Suprapubic skin (tissue), 4 donors: ENCODE results near the gene TCEAL5. TPM values are rescaled to one million over a fixed set of nuclear protein-coding genes. Genes with fewer than 3 reads are reported as not detected.
"Not testable (repeated sequence)": the region's sequence is repeated elsewhere in the genome, so short reads cannot be mapped to it uniquely, and the experiment has no call there.

ENCODE experiments used
- DNase-seq, 2 donors: peaks; one replicate each; pipeline ENCODE4 v3.0.0-alpha.2; 2019; ENCODE audit warnings: low spot score in 2 of 2
- H3K27ac ChIP-seq: fragments of 200-600 bp; sonication (generic); one replicate; pipeline ENCODE4 v1.5.1; 2019
- H3K27me3 ChIP-seq: fragments of 200-600 bp; sonication (generic); one replicate; pipeline ENCODE4 v1.5.1; 2019
- H3K36me3 ChIP-seq: fragments of 200-600 bp; sonication (generic); one replicate; pipeline ENCODE4 v1.5.1; 2019
- H3K4me1 ChIP-seq: fragments of 200-600 bp; sonication (generic); one replicate; pipeline ENCODE4 v1.5.1; 2019
- H3K4me3 ChIP-seq: fragments of 200-600 bp; sonication (generic); one replicate; pipeline ENCODE4 v1.5.1; 2019; ENCODE audit warnings: mild to moderate bottlenecking
- H3K9me3 ChIP-seq: fragments of 200-600 bp; sonication (generic); one replicate; pipeline ENCODE4 v1.5.1; 2019
- CTCF ChIP-seq, 2 donors: fragments of 200-600 bp in 1 of 2; fragments of 450-650 bp in 1 of 2; sonication (generic) in 1 of 2; IDR thresholded peaks; one replicate each; pipeline ENCODE4 v1.5.1; 2016 to 2019; ENCODE audit warnings: antibody characterized with exemption in 2 of 2, mild to moderate bottlenecking in 1 of 2, moderate library complexity in 1 of 2
- EP300 ChIP-seq: sonication (generic); formaldehyde crosslinking; IDR thresholded peaks from one replicate; pipeline ENCODE4 v1.6.1; 2017; ENCODE audit warnings: antibody characterized with exemption
- POLR2A ChIP-seq, 2 donors: fragments of 450-650 bp; IDR thresholded peaks; one replicate each; pipeline ENCODE4 v1.6.1; 2017; ENCODE audit warnings: antibody characterized with exemption in 2 of 2, mild to moderate bottlenecking in 2 of 2, moderate library complexity in 2 of 2
- POLR2AphosphoS5 ChIP-seq, 3 donors: sonication (generic); formaldehyde crosslinking; IDR thresholded peaks; one replicate each; pipeline ENCODE4 v1.6.1; 2017; ENCODE audit warnings: antibody characterized with exemption in 3 of 3
- WGBS: methylation state at CpG from one replicate; pipeline ENCODE4 v1.1.5; 2018; 5-methylcytosine and 5-hydroxymethylcytosine counted together
- total RNA-seq, 4 donors: library from RNA; depleted of rRNA; stranded (reverse); fragments of >200 nt; gene quantifications; one replicate each; pipeline ENCODE4 v1.1.0, GENCODE V29; 2016

Gene TCEAL5
- total RNA-seq, 4 donors from 2014 or later = not detected

GRCh38 chrX:103233263-103233662 is 43.3 kb downstream of the TCEAL5 start:
- TF ChIP-seq POLR2A (IDR thresholded peaks at IDR 0.05) = no peak
- no peak for TF ChIP-seq POLR2AphosphoS5 (IDR thresholded peaks at IDR 0.05)
- TF ChIP-seq EP300 = no peak
- TF ChIP-seq CTCF (IDR thresholded peaks at IDR 0.05) = no peak
- Histone ChIP-seq H3K36me3 (no peaks in the 10 kb centered on the region), H3K27ac (no peak overlapping the region), H3K27me3 (no peaks in the 10 kb centered on the region), H3K9me3 (no peaks in the 10 kb centered on the region), H3K4me3 (no peak overlapping the region), H3K4me1 (no peaks in the 10 kb centered on the region)
- WGBS = 77% methylated on average over 2 of the region's 2 CpGs
- DNase-seq = no peak

- H3K27ac ChIP-seq, H3K4me1 ChIP-seq, DNase-seq, H3K36me3 ChIP-seq, H3K9me3 ChIP-seq, H3K27me3 ChIP-seq, H3K4me3 ChIP-seq: not testable (repeated sequence)
- 88% methylated on average over 4 of the region's 4 CpGs for WGBS
Observed at GRCh38 chrX:103225918-103226317, 50.6 kb downstream of the TCEAL5 start.

Other genes starting within 250 kb of the TCEAL5 start
- gene BEX1, start 212.6 kb downstream of the TCEAL5 start, total RNA-seq = 1 to 10 TPM in 2 of 4 donors, not detected in 2; 2.0 to 2.1 TPM
- 1 to 10 TPM in 1 of 4 donors, under 1 TPM in 1, not detected in 2; 0.93 to 4.8 TPM for gene NXF3, start 183.6 kb downstream of the TCEAL5 start, total RNA-seq
- gene BEX4, start 61.6 kb downstream of the TCEAL5 start, total RNA-seq = 10 to 100 TPM; 10.7 to 25.3 (median 18.8) TPM
- gene TCEAL8, start 21.6 kb downstream of the TCEAL5 start, total RNA-seq = 10 to 100 TPM; 39.4 to 50.6 (median 45.2) TPM
- 10 to 100 TPM; 10.1 to 16.4 (median 13.3) TPM for gene BEX2, start 34.2 kb upstream of the TCEAL5 start, total RNA-seq
- 1 to 10 TPM in 3 of 4 donors, under 1 TPM in 1; 0.72 to 2.5 (median 1.9) TPM for gene TCEAL7, start 53.5 kb upstream of the TCEAL5 start, total RNA-seq
- gene TCEAL9, start 79.8 kb upstream of the TCEAL5 start, total RNA-seq = 10 to 100 TPM; 17.4 to 28.0 (median 25.0) TPM
- gene BEX3, start 99.8 kb upstream of the TCEAL5 start, total RNA-seq = 10 to 100 TPM; 43.8 to 71.7 (median 51.3) TPM
- 1 to 10 TPM in 2 of 4 donors, under 1 TPM in 1, not detected in 1; 0.31 to 2.4 (median 2.3) TPM for gene RAB40A, start 242.7 kb upstream of the TCEAL5 start, total RNA-seq